Spinal cord (tissue), 10 donors: ENCODE measurements around the gene ADAMTS10. TPM values are rescaled to one million over a fixed set of nuclear protein-coding genes. Genes with fewer than 3 reads are reported as not detected.

Experiments
- DNase-seq, 6 donors: peaks; one replicate each; pipeline versions ENCODE4 v3.0.0 to v3.0.0-alpha.2; 2013 to 2015; ENCODE audit warnings: low spot score in 6 of 6, low read depth in 4 of 6
- H3K27ac ChIP-seq: one replicate; pipeline ENCODE4 v1.5.1; 2013; ENCODE audit warnings: low read depth, low read length, control low read depth
- H3K27me3 ChIP-seq: one replicate; pipeline ENCODE4 v1.6.1; 2013; ENCODE audit warnings: low read length; ENCODE audit not compliant: control insufficient read depth, insufficient read depth
- H3K36me3 ChIP-seq: one replicate; pipeline ENCODE4 v1.6.1; 2013; ENCODE audit warnings: low read length; ENCODE audit not compliant: control insufficient read depth, insufficient read depth
- H3K4me1 ChIP-seq: one replicate; pipeline ENCODE4 v1.6.1; 2013; ENCODE audit warnings: low read length; ENCODE audit not compliant: control insufficient read depth, insufficient read depth
- H3K4me3 ChIP-seq: one replicate; pipeline ENCODE4 v1.5.1; 2013; ENCODE audit warnings: low read depth, low read length, control low read depth
- H3K9me3 ChIP-seq: one replicate; pipeline ENCODE4 v1.6.1; 2013; ENCODE audit warnings: low read length; ENCODE audit not compliant: control insufficient read depth, insufficient read depth
- WGBS: methylation state at CpG from one replicate; pipeline ENCODE4 v1.1.5; 2013; ENCODE audit warnings: missing lambda C conversion rate; ENCODE audit not compliant: insufficient coverage; 5-methylcytosine and 5-hydroxymethylcytosine counted together
- long read RNA-seq, 4 donors: transcript quantifications; one replicate each; lab custom pipeline, GENCODE V29; 2026
- polyA plus RNA-seq, 2 donors: library from polyadenylated mRNA; unstranded; fragments of 120-200 nt; gene quantifications; one replicate each; pipeline ENCODE4 v1.2.1, GENCODE V29; 2013; ENCODE audit not compliant: insufficient read length in 2 of 2
- total RNA-seq, 2 donors: library from RNA; depleted of rRNA in 1 of 2; stranded (reverse); fragments of 120-200 nt in 1 of 2; fragments of >200 nt in 1 of 2; gene quantifications; one replicate each; pipeline versions ENCODE4 v1.2.3 to v1.2.4, GENCODE V29; 2013 to 2014
- donor health status: healthy.

Gene ADAMTS10
- total RNA-seq: 10 to 100 TPM; 32.2 to 98.6 TPM
- 100 to 1,000 TPM in 1 of 2 donors, 10 to 100 TPM in 1; 68.5 to 115 TPM for polyA plus RNA-seq
- long read RNA-seq, donor 1, partial matches to known transcripts: 0 of 1 reads
- long read RNA-seq, donor 1, other reads (novel, unspliced or antisense): 0 of 1 reads
- long read RNA-seq, donor 2, partial matches to known transcripts: 0 of 1 reads
- long read RNA-seq, donor 2, other reads (novel, unspliced or antisense): 0 of 1 reads
- long read RNA-seq, donor 3: 0 reads
- long read RNA-seq, donor 4, partial matches to known transcripts: 0 of 1 reads
- long read RNA-seq, donor 4, other reads (novel, unspliced or antisense): 0 of 1 reads

DNA sequence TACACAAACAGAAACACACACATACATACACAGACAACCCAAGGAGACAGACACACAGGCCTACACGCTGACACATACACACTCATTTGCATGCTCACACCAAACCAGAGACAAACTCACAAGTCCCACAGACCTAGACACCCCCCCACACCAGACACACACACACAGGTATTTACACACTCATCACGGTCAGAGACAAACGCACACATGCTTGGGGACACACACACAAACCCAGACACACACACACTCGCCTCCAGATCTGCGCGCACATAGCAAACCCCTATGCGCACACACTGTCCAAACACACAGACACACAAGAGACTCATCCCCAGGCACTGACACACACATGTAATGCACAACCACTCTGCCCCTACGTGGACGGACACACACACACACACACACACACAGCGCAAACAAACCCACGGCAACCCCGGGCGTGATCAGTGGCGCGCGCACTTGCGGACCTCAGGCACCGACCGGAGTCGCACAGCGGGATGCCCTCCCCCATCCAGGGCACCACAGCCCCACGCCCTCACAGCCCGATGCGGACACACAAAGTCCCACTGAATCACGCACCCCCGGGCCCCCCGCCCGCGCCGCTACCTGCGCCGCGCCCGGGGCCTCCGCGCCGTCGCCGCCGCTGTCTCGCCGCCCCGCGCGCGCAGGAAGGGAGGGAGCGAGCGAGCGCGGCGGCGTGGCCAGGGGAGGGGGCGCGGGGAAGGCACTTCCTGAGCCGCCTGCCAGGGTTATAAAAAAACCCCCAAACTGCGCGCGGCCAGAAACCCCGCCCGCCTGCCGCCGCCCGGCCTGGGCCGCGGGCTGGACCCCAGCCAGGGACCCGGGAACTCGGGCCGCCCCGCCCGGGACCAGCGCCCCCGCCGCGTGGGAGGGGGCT is at the start of gene ADAMTS10:
Gene ADAMTS10, minus strand, starts transcription at position 675 of the 895 bp plus-strand sequence. CDS start 5,005 bp downstream, outside the sequence.
- Histone ChIP-seq H3K4me1 (peaks cover 21% of the 10 kb centered on the region), H3K9me3 (no peaks in the 10 kb centered on the region), H3K27me3 (no peaks in the 10 kb centered on the region), H3K36me3 (peaks cover 15% of the 10 kb centered on the region), H3K4me3 (peak within 1 kb of the TSS; percentile 71), H3K27ac (peak within 1 kb of the TSS; percentile 65)
- WGBS: under 1% methylated on average over 59 of the region's 74 CpGs
- DNase-seq: peak in 3 of 6 donors; percentile 47 to 88 (median 87)

DNA sequence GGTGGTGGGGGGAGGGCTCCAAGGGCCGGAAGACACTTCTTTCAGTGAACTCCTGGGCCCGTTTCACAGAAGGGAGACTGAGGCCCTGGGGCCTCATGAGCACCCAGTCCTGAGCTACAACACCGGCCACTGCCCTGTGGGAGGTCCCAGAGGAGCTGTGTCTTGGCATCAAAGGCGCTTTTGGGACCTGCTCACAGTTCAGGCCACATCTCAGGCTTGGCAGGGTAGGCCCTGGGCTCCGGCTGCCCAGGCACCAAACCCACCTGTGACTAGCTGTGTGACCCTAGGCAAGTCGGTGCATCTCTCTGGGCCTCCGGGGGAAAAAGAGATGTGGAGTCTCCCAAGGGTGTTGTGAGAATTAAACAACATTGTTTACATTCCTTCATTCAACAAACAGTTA is 49.4 kb upstream of the ADAMTS10 start:
- no peak for DNase-seq
- no peak overlapping the region for H3K4me3 ChIP-seq
- no peaks in the 10 kb centered on the region for H3K9me3 ChIP-seq
- no peaks in the 10 kb centered on the region for H3K4me1 ChIP-seq
- whole genome bisulfite sequencing: 69% methylated on average over 5 of the region's 7 CpGs
- H3K36me3 ChIP-seq: no peaks in the 10 kb centered on the region
- H3K27me3 ChIP-seq: no peaks in the 10 kb centered on the region
- H3K27ac ChIP-seq: no peak overlapping the region

DNA sequence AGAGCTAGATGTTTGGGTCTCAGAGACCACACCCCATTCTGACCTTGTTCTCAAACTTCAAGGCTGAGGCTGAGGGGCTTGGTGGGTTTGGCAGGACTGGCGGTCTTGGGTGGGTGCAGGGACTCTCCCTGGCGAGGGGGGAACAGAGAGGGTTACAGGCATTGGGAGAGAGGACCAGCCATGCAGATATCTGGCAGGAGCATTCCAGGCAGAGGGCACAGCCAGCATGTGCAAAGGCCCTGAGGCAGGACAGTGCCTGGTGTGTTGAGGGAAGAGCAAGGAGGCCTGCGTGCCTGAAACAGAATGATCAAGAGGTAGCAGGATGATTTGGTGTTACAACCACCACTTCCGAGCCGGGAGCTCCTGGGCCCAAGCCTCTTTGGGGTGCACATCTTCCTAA is 47.4 kb upstream of the ADAMTS10 start:
- no peak overlapping the region for H3K4me3 ChIP-seq
- H3K9me3 ChIP-seq: no peaks in the 10 kb centered on the region
- no peaks in the 10 kb centered on the region for H3K27me3 ChIP-seq
- no peak overlapping the region for H3K27ac ChIP-seq
- 81% methylated on average over 5 of the region's 5 CpGs for WGBS
- peaks cover 8% of the 10 kb centered on the region for H3K4me1 ChIP-seq
- H3K36me3 ChIP-seq: no peaks in the 10 kb centered on the region
- DNase-seq: no peak

DNA sequence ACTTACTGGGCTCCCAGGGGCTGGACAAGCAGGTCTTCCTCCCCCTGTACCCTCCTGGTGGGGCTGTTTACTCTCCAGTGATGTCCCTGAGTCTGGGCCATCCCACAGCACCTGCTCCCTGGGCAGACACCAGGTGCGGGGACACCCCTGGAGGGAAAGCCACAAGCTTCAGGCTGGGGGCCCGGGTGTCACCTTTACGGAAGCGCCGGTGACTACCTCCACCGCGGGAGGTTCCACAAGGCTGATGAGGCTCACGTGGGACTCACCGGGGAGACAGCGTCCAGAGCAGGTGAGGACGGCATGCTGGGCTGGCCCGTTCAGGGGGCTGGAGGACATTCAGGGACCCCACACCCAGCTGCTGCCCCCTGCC is 44.8 kb upstream of the ADAMTS10 start:
- no peak overlapping the region for H3K4me3 ChIP-seq
- no peaks in the 10 kb centered on the region for H3K27me3 ChIP-seq
- no peaks in the 10 kb centered on the region for H3K36me3 ChIP-seq
- no peak for DNase-seq
- H3K9me3 ChIP-seq: no peaks in the 10 kb centered on the region
- peaks cover 8% of the 10 kb centered on the region for H3K4me1 ChIP-seq
- WGBS: 84% methylated on average over 12 of the region's 12 CpGs
- H3K27ac ChIP-seq: no peak overlapping the region

GRCh38 chr19:8654591-8655339 is 44.2 kb upstream of the ADAMTS10 start:
- H3K4me3 ChIP-seq: no peak overlapping the region
- DNase-seq: peak in 3 of 6 donors; percentile 17 to 70 (median 56)
- H3K4me1 ChIP-seq: peaks cover 8% of the 10 kb centered on the region
- no peaks in the 10 kb centered on the region for H3K9me3 ChIP-seq
- WGBS: 6% methylated on average over 14 of the region's 15 CpGs
- no peaks in the 10 kb centered on the region for H3K36me3 ChIP-seq
- H3K27ac ChIP-seq: no peak overlapping the region
- H3K27me3 ChIP-seq: no peaks in the 10 kb centered on the region

GRCh38 chr19:8648240-8648639 is 37.7 kb upstream of the ADAMTS10 start:
- no peaks in the 10 kb centered on the region for H3K36me3 ChIP-seq
- no peaks in the 10 kb centered on the region for H3K27me3 ChIP-seq
- DNase-seq: no peak
- no peaks in the 10 kb centered on the region for H3K9me3 ChIP-seq
- H3K4me1 ChIP-seq: no peaks in the 10 kb centered on the region
- H3K4me3 ChIP-seq: no peak overlapping the region
- H3K27ac ChIP-seq: no peak overlapping the region
- WGBS: no CpG with 5 or more reads among the region's 6 CpGs

- H3K27ac ChIP-seq: no peak overlapping the region
- no peaks in the 10 kb centered on the region for H3K36me3 ChIP-seq
- H3K4me3 ChIP-seq: no peak overlapping the region
- H3K27me3 ChIP-seq: no peaks in the 10 kb centered on the region
- 50% methylated on average over 3 of the region's 7 CpGs for WGBS
- peaks cover 2% of the 10 kb centered on the region for H3K9me3 ChIP-seq
- H3K4me1 ChIP-seq: peaks cover 7% of the 10 kb centered on the region
- no peak for DNase-seq
Measured at GRCh38 chr19:8643860-8644653, 33.5 kb upstream of the ADAMTS10 start.

DNA sequence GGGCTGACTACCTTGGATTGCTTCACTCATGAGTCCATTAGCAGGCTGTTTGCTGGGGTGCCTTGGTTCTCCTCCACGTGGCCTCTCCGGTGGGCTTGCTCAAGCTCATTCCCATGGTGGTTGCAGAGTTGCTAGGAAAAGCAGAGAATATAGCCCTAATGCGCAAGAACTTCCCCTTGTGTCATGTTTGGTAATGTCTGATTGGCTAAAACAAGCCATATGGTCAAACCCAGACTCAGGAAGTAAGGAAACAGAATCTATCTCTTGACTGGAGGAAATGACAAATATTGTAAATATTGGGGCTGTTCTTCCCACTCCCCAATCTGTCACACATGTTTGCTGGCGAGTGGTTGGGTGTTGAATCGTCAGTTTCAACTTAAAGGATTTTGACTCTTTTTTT is 32.0 kb upstream of the ADAMTS10 start:
- Histone ChIP-seq H3K9me3 (peaks cover 2% of the 10 kb centered on the region), H3K27ac (no peak overlapping the region), H3K4me1 (peaks cover 13% of the 10 kb centered on the region), H3K36me3 (no peaks in the 10 kb centered on the region), H3K4me3 (no peak overlapping the region), H3K27me3 (no peaks in the 10 kb centered on the region)
- no peak for DNase-seq
- WGBS: 70% methylated on average over 3 of the region's 5 CpGs
